DOHH2 (cell line): ENCODE measurements around the gene SYT1.

Experiments
- H3F3A ChIP-seq: fragments of 200-600 bp; sonication (generic), shearing (Covaris generic); 2 replicates; pipeline ENCODE4 v1.6.0; 2016; ENCODE audit warnings: antibody characterized with exemption, mild to moderate bottlenecking; ENCODE audit not compliant: control insufficient read depth, insufficient read depth
- H3K27ac ChIP-seq: fragments of 200-600 bp; sonication (generic); 2 replicates; pipeline ENCODE4 v1.5.1; 2014; ENCODE audit warnings: low read depth, mild to moderate bottlenecking, low read length, moderate library complexity
- H3K27me3 ChIP-seq: fragments of 200-600 bp; sonication (generic); 2 replicates; pipeline ENCODE4 v1.6.1; 2014; ENCODE audit warnings: mild to moderate bottlenecking, low read length, mixed read lengths; ENCODE audit not compliant: control insufficient read depth
- H3K36me3 ChIP-seq: fragments of 200-600 bp; sonication (generic); 2 replicates; pipeline ENCODE4 v1.6.1; 2014; ENCODE audit warnings: mild to moderate bottlenecking, low read length, moderate library complexity, mixed read lengths; ENCODE audit not compliant: control insufficient read depth
- H3K4me1 ChIP-seq: fragments of 200-600 bp; sonication (generic); 2 replicates; pipeline ENCODE4 v1.6.1; 2014; ENCODE audit warnings: mild to moderate bottlenecking, low read length, mixed read lengths; ENCODE audit not compliant: control insufficient read depth
- H3K4me2 ChIP-seq: fragments of 200-600 bp; sonication (generic); 2 replicates; pipeline ENCODE4 v1.6.0; 2014; ENCODE audit warnings: mild to moderate bottlenecking, low read length, moderate library complexity
- H3K4me3 ChIP-seq: fragments of 200-600 bp; sonication (generic); 2 replicates; pipeline ENCODE4 v1.5.1; 2014; ENCODE audit warnings: mild to moderate bottlenecking, low read length, mixed read lengths
- H3K79me2 ChIP-seq: fragments of 200-600 bp; sonication (generic); 2 replicates; pipeline ENCODE4 v1.6.1; 2014; ENCODE audit warnings: mild to moderate bottlenecking, low read length, mixed read lengths; ENCODE audit not compliant: control insufficient read depth
- H3K9me2 ChIP-seq: fragments of 200-600 bp; sonication (generic); replicated peaks from 2 replicates; pipeline ENCODE4 v1.6.1; 2014; ENCODE audit warnings: mild to moderate bottlenecking, low read length, mixed read lengths; ENCODE audit not compliant: control insufficient read depth
- H3K9me3 ChIP-seq: fragments of 200-600 bp; sonication (generic); 2 replicates; pipeline ENCODE4 v1.6.1; 2014; ENCODE audit warnings: antibody characterized with exemption, low read length, mixed read lengths; ENCODE audit not compliant: control insufficient read depth, insufficient read depth
- H4K20me1 ChIP-seq: fragments of 200-600 bp; sonication (generic); 2 replicates; pipeline ENCODE4 v1.6.0; 2014; ENCODE audit warnings: low read depth, mild to moderate bottlenecking, antibody characterized with exemption, low read length, moderate library complexity; ENCODE audit not compliant: control insufficient read depth, insufficient read depth
- CTCF ChIP-seq: fragments of 200-600 bp; sonication (generic); IDR thresholded peaks from one replicate; pipeline ENCODE4 v1.5.1; 2014; ENCODE audit warnings: antibody characterized with exemption, mild to moderate bottlenecking, low read depth, low read length; ENCODE audit not compliant: poor library complexity, severe bottlenecking
- EZH2phosphoT487 ChIP-seq: fragments of 200-600 bp; sonication (generic); IDR thresholded peaks from 2 replicates; pipeline ENCODE4 v1.6.1; 2017; ENCODE audit warnings: borderline replicate concordance, mild to moderate bottlenecking, antibody characterized with exemption, low read length, moderate library complexity, mixed read lengths

Gene SYT1

GRCh38 chr12:78959556-78959955 lies 95.0 kb downstream of the SYT1 start:
- Histone ChIP-seq H3K4me1 (no peaks in the 10 kb centered on the region), H3K9me3 (no peaks in the 10 kb centered on the region), H3K27ac (no peak overlapping the region), H4K20me1 (no peaks in the 10 kb centered on the region), H3K36me3 (no peaks in the 10 kb centered on the region), H3K9me2 (no peaks in the 10 kb centered on the region), H3F3A (no peaks in the 10 kb centered on the region), H3K27me3 (no peaks in the 10 kb centered on the region), H3K4me3 (no peak overlapping the region), H3K79me2 (no peaks in the 10 kb centered on the region), H3K4me2 (no peak overlapping the region)
- TF ChIP-seq EZH2phosphoT487 (no peak), CTCF (no peak)

DNA sequence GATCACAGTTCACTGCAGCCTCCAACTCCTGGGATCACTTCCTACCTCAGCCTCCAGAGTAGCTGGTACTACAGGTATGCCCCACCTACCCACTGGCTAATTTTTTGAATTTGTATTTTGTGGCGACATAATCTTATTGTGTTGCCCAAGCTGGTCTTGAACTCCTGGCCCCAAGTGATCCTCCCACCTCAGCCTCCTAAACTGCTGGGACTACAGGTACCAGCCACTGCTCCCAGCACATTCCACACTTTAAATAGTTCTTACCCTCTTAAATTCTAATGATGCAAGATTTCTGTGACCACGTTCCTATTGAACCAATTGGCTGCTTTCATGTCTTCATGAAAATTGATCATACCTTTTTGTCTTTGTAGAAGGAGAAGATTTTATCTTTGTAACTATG lies 96.6 kb downstream of the SYT1 start:
- no peaks in the 10 kb centered on the region for H3K36me3 ChIP-seq
- no peaks in the 10 kb centered on the region for H3K27me3 ChIP-seq
- no peaks in the 10 kb centered on the region for H3K79me2 ChIP-seq
- no peaks in the 10 kb centered on the region for H3F3A ChIP-seq
- H3K4me2 ChIP-seq: no peak overlapping the region
- no peaks in the 10 kb centered on the region for H4K20me1 ChIP-seq
- H3K9me2 ChIP-seq: no peaks in the 10 kb centered on the region
- no peaks in the 10 kb centered on the region for H3K4me1 ChIP-seq
- H3K4me3 ChIP-seq: no peak overlapping the region
- no peaks in the 10 kb centered on the region for H3K9me3 ChIP-seq
- H3K27ac ChIP-seq: no peak overlapping the region
- TF ChIP-seq EZH2phosphoT487 (no peak), CTCF (no peak)

DNA sequence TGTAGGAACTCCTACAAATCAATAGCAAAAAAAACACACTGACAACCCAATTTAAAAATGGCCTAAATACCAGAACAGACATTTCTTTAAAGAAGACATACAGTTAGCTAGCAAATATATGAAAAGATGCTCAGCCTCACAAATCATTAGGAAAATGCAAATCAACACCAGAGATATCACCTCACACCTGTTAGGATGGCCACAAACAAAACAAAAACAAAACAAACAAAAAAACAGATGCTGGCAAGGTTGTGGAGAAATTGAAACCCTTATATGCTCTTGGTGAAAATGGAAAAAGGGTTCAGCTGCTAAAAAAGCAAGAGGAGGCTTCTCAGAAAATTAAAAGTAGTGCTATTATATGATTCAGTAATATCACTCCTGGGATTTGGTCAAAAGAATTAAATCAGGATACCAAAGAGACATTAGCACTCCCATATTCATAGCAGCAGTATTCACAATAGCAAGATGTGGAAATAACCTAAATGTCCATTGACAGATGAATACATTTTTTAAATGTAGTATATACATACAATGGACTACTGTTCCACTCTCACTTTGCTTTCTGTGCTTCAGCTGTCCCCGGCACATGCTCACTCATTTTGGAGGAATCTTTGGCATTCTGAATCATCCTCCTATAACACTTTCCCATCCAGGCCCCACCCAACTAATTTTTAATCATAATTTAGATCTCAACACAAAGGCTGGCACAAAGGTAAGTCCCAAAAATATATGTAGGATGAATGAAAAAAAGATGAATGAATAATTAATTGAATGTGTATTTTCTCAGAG lies 99.1 kb downstream of the SYT1 start:
- H3K9me3 ChIP-seq: no peaks in the 10 kb centered on the region
- H3K4me3 ChIP-seq: no peak overlapping the region
- H3K4me2 ChIP-seq: no peak overlapping the region
- no peaks in the 10 kb centered on the region for H3K79me2 ChIP-seq
- no peaks in the 10 kb centered on the region for H4K20me1 ChIP-seq
- H3K36me3 ChIP-seq: no peaks in the 10 kb centered on the region
- H3K9me2 ChIP-seq: no peaks in the 10 kb centered on the region
- H3K27me3 ChIP-seq: no peaks in the 10 kb centered on the region
- H3K4me1 ChIP-seq: no peaks in the 10 kb centered on the region
- TF ChIP-seq EZH2phosphoT487 (no peak), CTCF (no peak)
- H3F3A ChIP-seq: no peaks in the 10 kb centered on the region
- H3K27ac ChIP-seq: no peak overlapping the region
